Gastrocnemius medialis (tissue), 4 donors: ENCODE data around the gene YWHAB. TPM values are rescaled to one million over a fixed set of nuclear protein-coding genes. Genes with fewer than 3 reads are reported as not detected.

ENCODE experiments used
- ATAC-seq, 2 donors: fragments of 150-250 bp; one replicate each; pipeline ENCODE4 v1.9.1; 2016
- DNase-seq, 2 donors: peaks; one replicate each; pipeline ENCODE4 v3.0.0-alpha.2; 2019
- H3K27ac ChIP-seq, 4 donors: fragments of 200-600 bp; sonication (generic); 1 replicate in 1 of 4; 2 replicates in 3 of 4; pipeline ENCODE4 v1.5.1; 2016 to 2018; ENCODE audit warnings: mild to moderate bottlenecking in 2 of 4, moderate library complexity in 1 of 4
- H3K27me3 ChIP-seq, 3 donors: fragments of 200-600 bp; sonication (generic) in 2 of 3; 1 replicate in 1 of 3; 2 replicates in 2 of 3; pipeline versions ENCODE4 v1.5.1 to v1.6.0; 2016 to 2019; ENCODE audit warnings: mild to moderate bottlenecking in 1 of 3, moderate library complexity in 1 of 3
- H3K36me3 ChIP-seq, 2 donors: fragments of 200-600 bp; sonication (generic) in 1 of 2; one replicate each; pipeline ENCODE4 v1.5.1; 2017 to 2018
- H3K4me1 ChIP-seq, 2 donors: fragments of 200-600 bp; sonication (generic) in 1 of 2; one replicate each; pipeline ENCODE4 v1.5.1; 2016 to 2017; ENCODE audit warnings: mild to moderate bottlenecking in 2 of 2
- H3K4me3 ChIP-seq, 4 donors: fragments of 200-600 bp; sonication (generic) in 3 of 4; 1 replicate in 1 of 4; 2 replicates in 3 of 4; pipeline ENCODE4 v1.5.1; 2016 to 2019; ENCODE audit warnings: mild to moderate bottlenecking in 2 of 4
- H3K9me3 ChIP-seq, 3 donors: fragments of 200-600 bp; sonication (generic) in 2 of 3; 1 replicate in 1 of 3; 2 replicates in 2 of 3; pipeline ENCODE4 v1.5.1; 2016 to 2019
- CTCF ChIP-seq, 5 experiments: fragments of 450-650 bp in 3 of 5; fragments of 200-600 bp in 2 of 5; sonication (generic) in 2 of 5; IDR thresholded peaks in 4 of 5; conservative IDR thresholded peaks in 1 of 5; 1 replicate in 4 of 5; 2 replicates in 1 of 5; pipeline ENCODE4 v1.5.1; 2016 to 2019; ENCODE audit warnings: antibody characterized with exemption in 5 of 5, mild to moderate bottlenecking in 3 of 5, moderate library complexity in 3 of 5
- POLR2A ChIP-seq, 2 donors: fragments of 450-650 bp; IDR thresholded peaks; one replicate each; pipeline ENCODE4 v1.6.1; 2017; ENCODE audit warnings: antibody characterized with exemption in 2 of 2, mild to moderate bottlenecking in 2 of 2, moderate library complexity in 2 of 2
- in situ Hi-C, 4 donors: fragments of 200-750 bp; cut with MboI; loops; one replicate each; pipeline versions ENCODE4 v1.15.0 to v1.8.0; 2017; ENCODE audit warnings: low sequenced_read_pairs in 4 of 4
- intact Hi-C: fragments of 100-400 bp; cut with DNase I; formaldehyde crosslinking; loops from one replicate; pipeline ENCODE4 v1.15.1; 2023; ENCODE audit warnings: low total_unique reads
- total RNA-seq, 4 donors: library from RNA; depleted of rRNA; stranded (reverse); fragments of >200 nt; gene quantifications; one replicate each; pipeline versions ENCODE4 v1.1.0 to v1.2.3, GENCODE V29; 2016

YWHAB gene
- total RNA-seq, 4 donors from 2014 or later, result 73.2 to 77.9 (median 75.2) TPM

GRCh38 chr20:44908987-44909871, 23.7 kb downstream of the YWHAB start:
- Histone ChIP-seq H3K4me1 (peaks cover 0 to 6% of the 10 kb centered on the region in 2 donors), H3K27me3 (peaks cover 0 to 10% (median 9%) of the 10 kb centered on the region in 3 donors), H3K4me3 (peak overlapping the region; percentile 49 to 67 (median 57)), H3K27ac (no peak overlapping the region), H3K9me3 (no peaks in the 10 kb centered on the region), H3K36me3 (peaks cover 2 to 40% of the 10 kb centered on the region in 2 donors)
- TF ChIP-seq POLR2A (IDR thresholded peaks at IDR 0.05), result no peak
- TF ChIP-seq CTCF (IDR thresholded peaks at IDR 0.05 in 4 of 5, conservative IDR thresholded peaks at IDR 0.05 in 1 of 5), result no peak
- in situ Hi-C loops, result no loop called here
- DNase-seq (no peak), ATAC-seq (peak in 1 of 2 donors; percentile 11)
- intact Hi-C loops, result no loop called here

GRCh38 chr20:44909872-44910689, 24.6 kb downstream of the YWHAB start, which contains the start of gene PABPC1L:
PABPC1L (plus strand) TSS chr20:44910060; CDS start chr20:44910144, 84 bp downstream.
- ATAC-seq, result peak in 1 of 2 donors; percentile 21
- no peak for TF ChIP-seq POLR2A (IDR thresholded peaks at IDR 0.05)
- in situ Hi-C loops (no loop called here), intact Hi-C loops (no loop called here)
- Histone ChIP-seq H3K27ac (no peak within 1 kb of the TSS), H3K9me3 (no peaks in the 10 kb centered on the region), H3K4me1 (peaks cover 0 to 6% of the 10 kb centered on the region in 2 donors), H3K4me3 (peak within 1 kb of the TSS; percentile 49 to 67 (median 57)), H3K36me3 (peaks cover 0 to 32% of the 10 kb centered on the region in 2 donors), H3K27me3 (peaks cover 0 to 10% (median 9%) of the 10 kb centered on the region in 3 donors)
- no peak for DNase-seq

- Histone ChIP-seq H3K4me3 (peak overlapping the region in 2 of 4 donors; percentile 49 to 61), H3K27ac (no peak overlapping the region), H3K9me3 (no peaks in the 10 kb centered on the region), H3K27me3 (peaks cover 0 to 10% (median 9%) of the 10 kb centered on the region in 3 donors), H3K4me1 (peaks cover 0 to 6% of the 10 kb centered on the region in 2 donors), H3K36me3 (peaks cover 0 to 25% of the 10 kb centered on the region in 2 donors)
- in situ Hi-C loops (no loop called here), intact Hi-C loops (no loop called here)
- ATAC-seq, result no peak
- no peak for DNase-seq
- TF ChIP-seq POLR2A (IDR thresholded peaks at IDR 0.05) (no peak), CTCF (IDR thresholded peaks at IDR 0.05 in 4 of 5, conservative IDR thresholded peaks at IDR 0.05 in 1 of 5) (no peak)
These were observed 25.3 kb downstream of the YWHAB start for GRCh38 chr20:44910690-44911262.

GRCh38 chr20:44911264-44911921, 25.9 kb downstream of the YWHAB start:
- H3K27me3 ChIP-seq, result peaks cover 0 to 10% (median 9%) of the 10 kb centered on the region in 3 donors
- in situ Hi-C loops, result no loop called here
- TF ChIP-seq POLR2A (IDR thresholded peaks at IDR 0.05) (no peak), CTCF (IDR thresholded peaks at IDR 0.05 in 4 of 5, conservative IDR thresholded peaks at IDR 0.05 in 1 of 5) (no peak)
- H3K4me3 ChIP-seq, result no peak overlapping the region
- H3K27ac ChIP-seq, result no peak overlapping the region
- ATAC-seq (no peak), DNase-seq (no peak)
- H3K4me1 ChIP-seq, result peaks cover 0 to 6% of the 10 kb centered on the region in 2 donors
- H3K9me3 ChIP-seq, result no peaks in the 10 kb centered on the region
- intact Hi-C loops, result no loop called here
- H3K36me3 ChIP-seq, result peaks cover 0 to 18% of the 10 kb centered on the region in 2 donors
